IMR-90 (cell line): ENCODE measurements around the gene SPON1. TPM values are rescaled to one million over a fixed set of nuclear protein-coding genes. Genes with fewer than 3 reads are reported as not detected.

ENCODE experiments used
- ATAC-seq: fragments of 200-7000 bp; cut with Tn5 transposase; 2 replicates; pipeline ENCODE4 v1.9.1; 2020; ENCODE audit warnings: low read depth, mild to moderate bottlenecking, moderate library complexity
- BruUV-seq: library from RNA; stranded (reverse); fragments of 400-500 nt; replicated peaks from 2 replicates; lab custom pipeline; 2021; lab: Mats Ljungman, UMichigan
- CTCF ChIA-PET: fragments of 300-600 bp; formaldehyde crosslinking; extraction: SDS; loops from one replicate; lab custom pipeline; 2021; ENCODE audit warnings: antibody characterized with exemption; lab: Yijun Ruan, JAX
- POLR2A ChIA-PET: fragments of 300-600 bp; sonication (Branson Sonifier 250); formaldehyde crosslinking; loops from one replicate; lab custom pipeline; 2022; ENCODE audit warnings: antibody characterized with exemption; ENCODE audit not compliant: unreplicated experiment; lab: Charles Lee
- DNase-seq: peaks from one replicate; pipeline ENCODE4 v3.0.0; 2013
- H2AFZ ChIP-seq: replicated peaks from 2 replicates; pipeline ENCODE3; 2013; ENCODE audit warnings: low read length, mild to moderate bottlenecking; ENCODE audit not compliant: poor library complexity
- H2AK5ac ChIP-seq: 2 replicates; pipeline ENCODE4 v1.6.1; 2013; ENCODE audit warnings: low read depth, low read length, inconsistent platforms
- H2AK9ac ChIP-seq: replicated peaks from 2 replicates; pipeline ENCODE3; 2013; ENCODE audit warnings: mild to moderate bottlenecking, low read depth, low read length, moderate library complexity; ENCODE audit not compliant: poor library complexity
- H2BK120ac ChIP-seq: 2 replicates; pipeline ENCODE4 v1.6.1; 2013; ENCODE audit warnings: low read depth, low read length, inconsistent platforms
- H2BK15ac ChIP-seq: 3 replicates; pipeline ENCODE4 v1.6.1; 2013; ENCODE audit warnings: low read depth, low read length, inconsistent platforms
- H2BK20ac ChIP-seq: 2 replicates; pipeline ENCODE4 v1.6.1; 2013; ENCODE audit warnings: low read depth, mild to moderate bottlenecking, inconsistent platforms, low read length, moderate library complexity
- H2BK5ac ChIP-seq: 2 replicates; pipeline ENCODE4 v1.6.1; 2013; ENCODE audit warnings: mild to moderate bottlenecking, low read depth, low read length, inconsistent platforms; ENCODE audit not compliant: poor library complexity, severe bottlenecking
- H3K14ac ChIP-seq: replicated peaks from 2 replicates; pipeline ENCODE4 v1.6.1; 2013; ENCODE audit warnings: low read depth, low read length, inconsistent platforms
- H3K18ac ChIP-seq: 2 replicates; pipeline ENCODE4 v1.6.1; 2013; ENCODE audit warnings: low read depth, low read length, control low read depth
- H3K23ac ChIP-seq: 2 replicates; pipeline ENCODE4 v1.6.1; 2013; ENCODE audit warnings: low read depth, low read length, inconsistent platforms
- H3K27ac ChIP-seq: 2 replicates; pipeline ENCODE4 v1.5.1; 2013; ENCODE audit warnings: mild to moderate bottlenecking, control low read depth, low read length; ENCODE audit not compliant: insufficient read depth
- H3K27me3 ChIP-seq: 2 replicates; pipeline ENCODE4 v1.6.1; 2013; ENCODE audit warnings: low read length; ENCODE audit not compliant: control insufficient read depth, insufficient read depth
- H3K36me3 ChIP-seq: 2 replicates; pipeline ENCODE4 v1.6.1; 2013; ENCODE audit warnings: low read length, mixed read lengths; ENCODE audit not compliant: control insufficient read depth, insufficient read depth
- H3K4ac ChIP-seq: 2 replicates; pipeline ENCODE4 v1.6.1; 2013; ENCODE audit warnings: low read depth, low read length, inconsistent platforms
- H3K4me1 ChIP-seq: 2 replicates; pipeline ENCODE4 v1.6.1; 2013; ENCODE audit warnings: low read length, mixed read lengths; ENCODE audit not compliant: control insufficient read depth, insufficient read depth
- H3K4me2 ChIP-seq: 2 replicates; pipeline ENCODE4 v1.6.1; 2013; ENCODE audit warnings: low read depth, mild to moderate bottlenecking, control low read depth, low read length, moderate library complexity
- H3K4me3 ChIP-seq: 2 replicates; pipeline ENCODE4 v1.5.1; 2013; ENCODE audit warnings: low read depth, mild to moderate bottlenecking, control low read depth, low read length, moderate library complexity; ENCODE audit not compliant: insufficient read depth
- H3K56ac ChIP-seq: 2 replicates; pipeline ENCODE4 v1.6.1; 2013; ENCODE audit warnings: low read length, inconsistent platforms; ENCODE audit not compliant: insufficient read depth; ENCODE audit errors: extremely low read depth
- H3K79me1 ChIP-seq, 2 experiments: 2 replicates each; pipeline ENCODE4 v1.6.1; 2013; ENCODE audit warnings: low read length in 2 of 2, inconsistent platforms in 1 of 2, low read depth in 1 of 2
- H3K9ac ChIP-seq: 2 replicates; pipeline ENCODE4 v1.6.1; 2013; ENCODE audit warnings: low read depth, low read length, control low read depth
- H3K9me1 ChIP-seq: 2 replicates; pipeline ENCODE4 v1.6.1; 2013; ENCODE audit warnings: low read length, inconsistent platforms; ENCODE audit not compliant: insufficient read depth
- H3K9me3 ChIP-seq: 2 replicates; pipeline ENCODE4 v1.6.1; 2013; ENCODE audit warnings: low read length; ENCODE audit not compliant: control insufficient read depth, insufficient read depth
- H4K20me1 ChIP-seq: 2 replicates; pipeline ENCODE4 v1.6.1; 2013; ENCODE audit warnings: low read length, inconsistent platforms; ENCODE audit not compliant: insufficient read depth
- H4K5ac ChIP-seq: 2 replicates; pipeline ENCODE4 v1.6.1; 2013; ENCODE audit warnings: mild to moderate bottlenecking, low read depth, low read length, control low read depth
- H4K8ac ChIP-seq, 2 experiments: 2 replicates each; pipeline ENCODE4 v1.6.1; 2013; ENCODE audit warnings: low read depth in 2 of 2, low read length in 2 of 2, control low read depth in 1 of 2, inconsistent platforms in 1 of 2
- H4K91ac ChIP-seq: 2 replicates; pipeline ENCODE4 v1.6.1; 2013; ENCODE audit warnings: low read depth, low read length, inconsistent platforms; ENCODE audit not compliant: insufficient read depth
- CEBPB ChIP-seq: IDR thresholded peaks from 2 replicates; pipeline ENCODE4 v1.6.1; 2012; ENCODE audit warnings: low read depth, low read length, improper control_type of control experiment
- MAFK ChIP-seq: IDR thresholded peaks from 2 replicates; pipeline ENCODE4 v1.6.1; 2012; ENCODE audit warnings: low read depth, low read length, improper control_type of control experiment
- MAZ ChIP-seq: IDR thresholded peaks from 2 replicates; pipeline ENCODE4 v1.6.1; 2012; ENCODE audit warnings: low read depth, mild to moderate bottlenecking, low read length, improper control_type of control experiment, moderate library complexity, borderline replicate concordance
- NFE2L2 ChIP-seq: fragments of 150-350 bp; IDR thresholded peaks from 2 replicates; pipeline ENCODE4 v1.6.1; 2016; ENCODE audit warnings: low read depth, mild to moderate bottlenecking, low read length
- RAD21 ChIP-seq: IDR thresholded peaks from 2 replicates; pipeline ENCODE4 v1.6.1; 2012; ENCODE audit warnings: low read length, improper control_type of control experiment
- RFX5 ChIP-seq: IDR thresholded peaks from 2 replicates; pipeline ENCODE4 v1.8.0; 2012; ENCODE audit warnings: low read depth, mild to moderate bottlenecking, low read length, moderate library complexity
- SMC3 ChIP-seq: fragments of 150-350 bp; IDR thresholded peaks from 2 replicates; pipeline ENCODE4 v1.6.1; 2016; ENCODE audit warnings: low read depth, mild to moderate bottlenecking, antibody characterized with exemption, low read length, moderate library complexity
- WGBS, 2 experiments: methylation state at CpG; one replicate each; pipeline versions ENCODE4 v1.1.5 to v1.1.7; 2013; ENCODE audit warnings: missing lambda C conversion rate in 2 of 2; ENCODE audit not compliant: insufficient read length in 1 of 2; ENCODE audit errors: extremely low coverage in 2 of 2; 5-methylcytosine and 5-hydroxymethylcytosine counted together
- dilution Hi-C: fragments of 300-500 bp; cut with HindIII; formaldehyde crosslinking; loops from one replicate; pipeline ENCODE4 v1.14.3; 2018; ENCODE audit warnings: low sequenced_read_pairs; ENCODE audit not compliant: unreplicated experiment
- in situ Hi-C: fragments of 300-500 bp; cut with MboI; formaldehyde crosslinking; loops from 3 replicates; pipeline ENCODE4 v1.14.3; 2019; ENCODE audit warnings: low sequenced_read_pairs, inconsistent platforms, mixed read lengths
- intact Hi-C: fragments of 100-400 bp; cut with micrococcal nuclease; formaldehyde crosslinking; loops from 2 replicates; pipeline ENCODE4 v1.10.0; 2022
- polyA plus RNA-seq, 3 experiments: library from polyadenylated mRNA; depleted of rRNA; stranded (reverse); fragments of >200 nt; gene quantifications; 2 replicates each; pipeline ENCODE4 v1.2.3, GENCODE V29; 2012; ENCODE audit warnings: low replicate concordance in 1 of 3
- total RNA-seq: library from RNA; depleted of rRNA; stranded (reverse); fragments of >200 nt; gene quantifications from 2 replicates; pipeline ENCODE4 v1.2.3, GENCODE V29; 2012

Gene SPON1
- total and polyA plus RNA-seq, 2 of the 4 experiments (the other 2 are of a cell fraction): 0.62 to 0.72 TPM

- BruUV-seq: no TSS peak
These were observed 282.9 kb downstream of the SPON1 start for GRCh38 chr11:14245444-14245843.

More at GRCh38 chr11:14245444-14245843, 282.9 kb downstream of the SPON1 start:
- in situ Hi-C loops (loop anchor here (5.0 to 10.0 kb wide), 2 partner anchors 288 to 471 kb away; no protein-coding TSS in a partner anchor), dilution Hi-C loops (no loop called here), intact Hi-C loops (loop anchor here (5.0 kb wide), 1 partner anchor 753 kb away; no protein-coding TSS in a partner anchor)
- Histone ChIP-seq H4K20me1 (no peaks in the 10 kb centered on the region), H2BK120ac (no peak overlapping the region), H3K36me3 (no peaks in the 10 kb centered on the region), H3K9me3 (no peaks in the 10 kb centered on the region), H3K4me2 (no peak overlapping the region), H3K27me3 (peaks cover 32% of the 10 kb centered on the region), H4K8ac (no peak overlapping the region), H2AFZ (no peak overlapping the region), H3K56ac (no peak overlapping the region), H2BK20ac (no peak overlapping the region), H3K9ac (no peak overlapping the region), H2AK5ac (no peak overlapping the region), H3K23ac (no peak overlapping the region), H3K14ac (no peak overlapping the region), H3K4me3 (no peak overlapping the region), H2AK9ac (no peak overlapping the region), H3K9me1 (no peaks in the 10 kb centered on the region), H3K27ac (no peak overlapping the region), H3K4me1 (no peaks in the 10 kb centered on the region), H2BK5ac (no peak overlapping the region), H4K91ac (no peak overlapping the region), H3K18ac (no peak overlapping the region), H4K5ac (no peak overlapping the region), H3K79me1 (no peaks in the 10 kb centered on the region), H2BK15ac (no peak overlapping the region), H3K4ac (no peak overlapping the region)
- no peak for DNase-seq
- no CpG with 5 or more reads among the region's 2 CpGs for WGBS, 2 experiments
- CTCF ChIA-PET: no interaction called here
- POLR2A ChIA-PET: no interaction called here
- TF ChIP-seq RAD21: no peak
- no peak for TF ChIP-seq RFX5
- TF ChIP-seq NFE2L2: no peak
- no peak for TF ChIP-seq CEBPB
- no peak for TF ChIP-seq SMC3
- TF ChIP-seq MAZ: no peak
- TF ChIP-seq MAFK: no peak
- ATAC-seq: no peak
